Inflammatory macrophage treated with lipopolysaccharide for 4 hours (primary cell): Measurements from ENCODE around the gene B3GNT7.
A peak's percentile ranks its signal among the peaks of the same experiment; 100 is the strongest.
"Not testable (repeated sequence)": the region's sequence is repeated elsewhere in the genome, so short reads cannot be mapped to it uniquely, and the experiment has no call there.

Experiments used
- DNase-seq: peaks from one replicate; pipeline ENCODE4 v3.0.0-alpha.2; 2020

B3GNT7 gene

DNA sequence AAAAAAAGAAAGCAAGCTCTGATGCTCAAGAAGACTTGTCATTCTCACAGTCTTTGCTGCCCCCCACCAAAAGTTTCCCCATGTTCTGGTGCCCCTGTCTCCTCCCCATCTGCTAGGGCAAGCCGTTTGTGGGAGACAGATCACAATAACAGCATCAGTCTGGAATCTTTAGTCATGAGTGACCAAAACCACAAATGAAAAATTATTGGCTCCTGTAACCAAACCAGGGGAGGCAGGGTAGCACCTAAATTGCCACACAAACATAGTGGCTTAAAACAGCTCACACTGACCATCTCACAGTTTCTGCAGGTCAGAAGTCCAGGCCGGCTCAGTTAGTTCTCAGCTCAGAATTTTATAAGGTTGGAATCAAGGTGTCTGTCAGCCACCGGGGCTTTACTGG is 9.1 kb upstream of the B3GNT7 start:
- DNase-seq, result no peak

DNA sequence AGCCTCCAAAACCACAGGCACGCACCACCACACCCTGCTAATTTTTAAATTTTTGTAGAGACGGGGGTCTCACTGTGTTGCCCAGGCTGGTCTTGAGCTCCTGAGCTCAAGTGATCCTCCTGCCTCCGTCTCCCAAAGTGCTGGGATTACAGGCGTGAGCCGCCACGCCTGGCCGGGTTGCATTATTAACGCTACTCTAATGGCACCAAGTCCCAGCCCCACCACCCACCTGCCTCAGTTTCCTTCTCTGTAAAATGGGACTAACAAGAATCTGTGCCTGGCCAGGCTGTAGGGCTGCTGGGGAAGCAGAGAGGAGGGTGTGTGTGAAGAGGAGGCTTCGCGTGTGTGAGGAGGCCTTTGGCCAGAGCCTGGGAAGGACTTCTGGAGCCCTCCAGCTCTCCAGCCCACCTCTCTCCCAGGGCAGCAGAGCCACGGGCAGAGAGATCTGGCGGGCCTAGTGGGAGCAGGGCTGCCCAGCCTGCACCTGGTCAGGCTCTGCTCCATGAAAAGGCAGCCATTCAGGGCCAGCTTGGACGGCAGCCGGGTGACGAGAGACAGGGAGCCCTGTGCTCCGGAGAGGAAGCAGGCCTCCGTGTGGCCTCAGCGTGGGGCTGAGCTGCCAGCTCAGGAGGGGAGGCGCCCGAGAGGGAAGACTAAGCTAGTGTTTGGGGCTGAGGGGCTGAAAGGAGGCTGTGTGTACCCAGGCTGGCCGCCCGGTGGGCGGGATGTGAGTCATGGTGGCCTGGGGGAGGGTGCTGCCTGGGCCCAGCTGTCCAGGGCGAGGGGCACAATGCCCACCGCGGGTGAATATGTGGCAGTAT is 7.4 kb upstream of the B3GNT7 start:
- DNase-seq, result peak; percentile 49

DNA sequence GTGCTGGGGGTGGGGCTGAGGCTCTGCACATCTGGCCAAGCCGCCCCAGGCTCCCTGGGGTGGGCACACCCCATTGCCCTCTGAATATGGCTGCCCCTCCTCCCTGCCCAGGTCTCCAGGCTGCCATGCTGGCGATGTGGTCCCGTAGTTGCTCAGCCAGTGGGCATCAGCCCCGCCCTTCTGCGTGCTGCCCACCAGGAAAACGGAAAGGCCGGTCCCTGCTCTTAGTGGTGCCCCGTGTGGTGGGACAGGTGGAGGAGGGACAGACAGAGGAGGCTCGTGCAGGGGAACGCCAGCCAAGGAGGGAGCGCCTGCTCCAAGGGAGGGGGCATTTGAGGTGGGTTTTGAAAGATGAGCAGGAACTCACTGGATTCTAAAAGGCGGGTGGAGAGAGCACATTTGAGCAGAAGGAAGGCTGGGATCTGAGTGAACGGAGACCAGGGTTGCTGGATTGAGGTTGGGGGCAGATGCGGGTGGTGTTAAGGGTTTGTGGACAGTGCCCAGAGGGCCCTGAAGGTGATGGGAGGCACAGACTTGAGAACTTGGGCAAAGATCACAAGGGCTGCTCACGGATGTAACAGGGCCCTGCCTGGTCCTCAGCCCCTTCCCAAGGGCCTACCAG is 6.7 kb upstream of the B3GNT7 start:
- no peak for DNase-seq

DNA sequence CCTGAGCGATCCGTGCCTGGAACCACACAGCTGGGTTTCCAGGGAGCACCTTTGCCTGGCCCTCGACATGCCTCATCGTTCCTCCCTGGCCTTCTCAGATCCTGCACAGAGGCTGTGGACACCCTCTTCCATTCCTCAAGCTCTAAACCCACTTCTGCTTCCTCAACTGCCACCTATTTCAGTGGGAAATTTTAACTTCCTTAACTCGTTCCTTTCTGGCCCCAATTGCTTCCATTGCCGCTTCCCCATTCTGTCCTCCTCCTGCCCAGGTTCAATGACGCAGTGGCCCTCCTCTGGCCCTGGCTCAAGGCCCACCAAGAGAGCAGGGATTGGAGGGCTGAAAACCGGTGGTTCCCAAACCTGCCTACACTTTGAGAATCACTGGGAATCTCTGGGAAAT is 4.8 kb upstream of the B3GNT7 start:
- DNase-seq, result peak; percentile 65

DNA sequence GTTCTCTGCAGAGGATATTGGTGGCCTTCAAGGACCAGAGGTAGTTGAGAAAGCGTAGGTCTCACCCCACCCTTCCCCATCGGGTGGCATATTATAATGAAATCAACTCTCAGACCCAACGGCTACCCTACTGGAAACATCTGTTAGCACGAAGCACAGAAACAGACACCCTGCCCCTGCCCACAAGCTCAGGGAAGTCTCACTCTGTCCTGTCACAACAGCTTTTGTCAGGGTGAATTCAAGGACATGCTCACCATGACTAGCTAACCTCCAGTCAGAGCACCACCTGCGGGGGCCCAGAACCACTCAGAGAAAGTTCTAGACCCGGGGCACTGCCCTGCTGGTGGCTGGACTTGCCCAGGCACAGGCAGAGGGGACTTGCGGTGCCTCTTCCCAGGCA is 3.5 kb upstream of the B3GNT7 start:
- no peak for DNase-seq

DNA sequence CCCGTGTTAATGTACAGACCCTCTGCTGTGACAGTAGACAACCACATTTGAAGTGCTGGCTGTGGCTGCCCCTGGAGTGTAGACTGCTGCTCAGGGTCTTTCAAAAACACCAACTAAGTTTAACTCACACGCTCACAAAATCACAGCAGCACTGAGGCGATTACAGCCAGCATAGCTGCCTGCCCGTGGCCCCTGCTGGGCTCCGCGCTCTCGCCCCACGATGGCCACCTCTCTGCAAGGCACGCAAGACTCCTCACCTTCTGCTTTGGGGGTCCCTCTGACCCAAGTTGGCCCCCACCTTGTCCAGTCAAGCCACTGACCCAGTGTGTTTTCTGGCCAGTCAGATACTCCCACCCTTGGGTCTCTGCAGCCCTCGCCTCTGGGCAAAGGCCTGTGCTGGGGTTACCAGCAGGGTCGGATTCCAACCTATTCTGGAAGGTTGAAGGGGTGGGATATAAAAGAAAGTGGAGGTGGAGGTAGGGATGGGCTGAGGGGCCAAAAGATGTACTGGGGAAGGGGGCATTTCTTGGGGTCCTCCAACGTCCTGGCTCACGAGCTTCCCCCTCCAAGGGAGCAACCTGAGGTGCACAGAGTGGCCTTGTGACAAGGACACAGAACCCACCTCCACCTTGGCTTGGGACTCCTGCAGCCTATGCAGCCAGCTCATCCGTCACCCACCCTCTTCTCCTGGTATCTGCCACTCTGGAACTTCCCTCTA is 2.9 kb upstream of the B3GNT7 start:
- DNase-seq, result no peak

DNA sequence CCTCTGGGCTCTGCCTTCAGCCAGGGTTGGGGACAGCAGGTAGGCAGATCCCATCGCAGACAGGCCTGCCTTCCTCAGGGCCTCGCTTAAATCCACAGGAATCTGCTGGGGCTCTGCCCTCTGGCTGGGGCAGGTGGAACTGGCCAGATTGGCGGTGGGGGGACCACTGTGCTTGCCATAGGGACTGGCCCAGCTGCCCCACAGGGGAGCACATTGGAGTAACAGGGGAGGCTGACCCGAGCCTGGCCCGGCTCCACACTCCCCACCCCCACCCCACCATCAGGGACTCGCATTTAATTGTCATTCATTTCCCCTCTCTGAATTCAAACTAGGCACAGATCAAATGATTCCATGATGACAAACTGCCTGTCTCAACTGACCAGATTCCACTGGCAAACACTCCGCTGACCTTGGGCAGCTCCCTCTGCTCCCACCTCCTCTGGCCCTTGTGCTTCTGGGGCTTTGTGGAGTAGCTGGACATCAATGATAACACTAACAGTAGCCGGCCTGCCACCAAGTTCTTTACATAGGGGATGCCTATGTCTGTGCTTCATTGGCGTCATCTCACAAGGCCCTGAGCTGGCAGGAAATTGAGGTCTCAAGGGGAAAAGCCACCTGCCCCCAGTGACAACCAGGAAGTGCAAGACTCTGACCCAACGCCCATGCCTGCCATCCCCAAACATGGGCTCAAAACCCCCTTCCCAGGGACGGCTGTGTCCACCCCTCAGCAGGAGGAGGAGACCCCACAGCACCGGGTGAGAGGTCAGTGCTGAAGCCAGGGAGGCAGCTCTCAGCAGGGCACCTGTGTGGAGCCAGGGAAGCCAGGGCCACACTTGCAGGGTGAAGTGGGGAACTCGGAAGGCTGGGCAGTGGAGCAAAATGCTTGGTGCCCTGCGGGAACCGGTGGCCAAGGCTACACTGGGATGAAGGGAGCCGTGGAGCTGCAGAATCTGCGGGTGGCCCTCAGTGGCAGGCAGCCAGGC is 2.1 kb upstream of the B3GNT7 start:
- peak; percentile 26 for DNase-seq

DNA sequence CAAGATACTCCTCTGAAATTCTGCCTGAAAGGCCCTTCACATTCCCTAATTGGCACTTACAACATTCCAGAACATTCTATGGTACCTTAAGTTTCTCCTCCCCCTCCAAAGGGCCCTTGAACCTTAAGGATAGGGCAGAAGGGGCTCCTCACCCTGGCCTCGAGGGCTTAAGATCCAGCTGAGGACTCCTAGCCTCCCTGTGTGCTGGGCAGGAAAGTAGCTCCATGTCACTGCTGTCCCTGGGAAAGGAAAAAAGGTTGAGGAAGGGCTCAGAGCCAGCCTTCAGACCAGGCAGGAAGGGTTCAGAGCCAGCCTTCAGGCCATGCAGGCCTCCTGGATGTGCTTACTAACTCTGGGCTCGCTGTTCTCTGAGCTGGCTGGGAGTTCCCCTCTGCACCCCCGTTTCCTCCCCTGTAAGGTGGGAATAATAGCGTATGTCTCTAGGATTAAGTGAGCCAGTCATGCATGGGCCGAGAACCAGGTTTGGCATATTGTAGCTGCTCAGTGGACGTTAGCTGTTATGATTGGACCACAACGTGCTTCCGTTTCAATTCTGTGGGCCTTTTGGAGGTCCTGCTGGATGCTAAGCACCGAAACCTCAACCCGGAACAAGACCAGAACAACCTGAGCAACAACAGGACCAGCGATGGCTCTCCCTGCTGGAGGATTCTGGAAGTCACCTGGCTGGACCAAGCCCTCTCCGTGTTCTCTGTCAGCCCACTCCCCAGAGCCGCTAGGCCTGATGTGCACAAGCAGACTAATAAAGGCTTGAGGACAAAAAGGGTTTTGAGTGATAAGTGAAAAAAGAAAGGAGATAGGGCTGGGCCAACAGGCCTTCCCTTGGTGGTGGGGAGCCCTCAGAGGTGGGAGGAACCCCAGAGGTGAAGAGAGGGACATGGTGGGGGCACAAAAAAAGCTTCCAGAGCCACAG is 1.0 kb upstream of the B3GNT7 start:
- no peak for DNase-seq

DNA sequence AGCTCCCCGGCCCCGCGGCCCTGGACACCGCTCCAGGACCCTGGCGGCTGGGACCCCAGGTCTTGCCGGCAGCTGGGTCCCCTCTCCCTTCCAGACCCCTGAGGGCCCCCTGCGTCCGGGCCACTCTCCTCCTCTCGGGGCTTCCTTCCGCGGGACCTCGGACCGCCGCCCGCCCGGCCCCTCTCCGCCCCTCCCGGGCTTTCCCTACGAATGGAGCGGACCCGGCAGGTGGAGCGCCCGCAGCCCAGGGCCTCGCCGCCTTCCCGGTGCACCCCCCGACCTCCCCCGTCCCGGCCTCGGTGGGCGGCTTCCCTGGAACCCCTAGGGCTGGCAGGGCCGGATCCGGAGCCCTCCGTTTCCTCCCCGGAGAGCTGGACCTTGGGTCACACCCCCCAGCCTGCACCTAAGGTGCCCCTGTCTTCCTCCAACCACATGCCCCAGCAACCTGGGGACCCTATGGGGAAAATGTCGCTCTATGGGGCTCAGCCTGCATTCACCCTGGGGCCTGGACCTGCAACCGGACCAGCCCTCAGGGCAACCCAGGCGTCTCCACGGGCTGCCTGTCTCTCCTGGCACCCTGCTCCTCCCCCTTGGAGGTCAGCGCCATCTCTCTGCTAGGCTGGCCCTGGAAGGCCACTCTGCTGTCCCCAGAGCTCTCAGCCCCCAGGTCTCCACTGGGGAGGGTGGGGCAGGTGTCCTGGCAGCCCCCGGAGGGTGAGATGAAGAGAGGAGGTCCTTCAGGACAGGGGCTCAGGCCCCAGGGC is 730 bp downstream of the B3GNT7 start:
- no peak for DNase-seq

DNA sequence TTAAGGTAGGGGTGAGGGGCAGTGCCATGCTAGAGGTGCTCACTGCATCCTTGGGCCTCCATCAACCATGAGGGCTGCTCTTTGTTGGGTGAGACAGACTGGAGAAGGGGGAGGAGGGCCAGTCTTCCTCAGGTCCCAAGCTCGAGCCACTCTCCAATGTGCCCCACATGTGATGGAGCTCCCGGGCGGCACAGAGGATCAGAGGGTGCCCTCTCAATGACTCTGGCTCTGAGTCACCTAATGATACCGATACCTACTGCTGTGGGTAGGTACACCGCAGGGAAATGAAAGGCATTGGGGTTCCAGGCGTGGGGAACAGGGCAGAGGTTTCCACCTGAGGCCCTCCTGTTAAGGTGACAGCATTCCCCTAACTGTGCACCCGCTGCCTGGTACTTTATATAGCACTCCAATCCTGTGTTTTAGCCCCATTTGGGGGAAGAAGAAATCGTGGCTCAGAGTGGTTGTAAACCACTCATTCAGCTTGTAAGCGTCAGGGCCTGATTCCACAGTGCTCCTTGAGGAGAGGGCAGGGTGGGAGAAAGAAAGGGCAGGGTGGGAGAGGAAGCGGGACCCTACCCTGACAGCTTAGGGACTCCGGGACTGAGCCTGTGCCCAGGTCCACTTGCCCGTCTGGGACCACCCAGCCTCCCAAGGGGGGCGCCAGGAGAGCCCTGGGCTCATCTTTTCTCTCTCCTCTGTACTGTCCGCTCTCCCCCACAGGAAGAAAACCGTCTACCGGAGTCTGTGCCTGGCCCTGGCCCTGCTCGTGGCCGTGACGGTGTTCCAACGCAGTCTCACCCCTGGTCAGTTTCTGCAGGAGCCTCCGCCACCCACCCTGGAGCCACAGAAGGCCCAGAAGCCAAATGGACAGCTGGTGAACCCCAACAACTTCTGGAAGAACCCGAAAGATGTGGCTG is 1.8 kb downstream of the B3GNT7 start:
- no peak for DNase-seq

DNA sequence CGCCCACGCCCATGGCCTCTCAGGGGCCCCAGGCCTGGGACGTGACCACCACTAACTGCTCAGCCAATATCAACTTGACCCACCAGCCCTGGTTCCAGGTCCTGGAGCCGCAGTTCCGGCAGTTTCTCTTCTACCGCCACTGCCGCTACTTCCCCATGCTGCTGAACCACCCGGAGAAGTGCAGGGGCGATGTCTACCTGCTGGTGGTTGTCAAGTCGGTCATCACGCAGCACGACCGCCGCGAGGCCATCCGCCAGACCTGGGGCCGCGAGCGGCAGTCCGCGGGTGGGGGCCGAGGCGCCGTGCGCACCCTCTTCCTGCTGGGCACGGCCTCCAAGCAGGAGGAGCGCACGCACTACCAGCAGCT is 2.4 kb downstream of the B3GNT7 start:
- no peak for DNase-seq

DNA sequence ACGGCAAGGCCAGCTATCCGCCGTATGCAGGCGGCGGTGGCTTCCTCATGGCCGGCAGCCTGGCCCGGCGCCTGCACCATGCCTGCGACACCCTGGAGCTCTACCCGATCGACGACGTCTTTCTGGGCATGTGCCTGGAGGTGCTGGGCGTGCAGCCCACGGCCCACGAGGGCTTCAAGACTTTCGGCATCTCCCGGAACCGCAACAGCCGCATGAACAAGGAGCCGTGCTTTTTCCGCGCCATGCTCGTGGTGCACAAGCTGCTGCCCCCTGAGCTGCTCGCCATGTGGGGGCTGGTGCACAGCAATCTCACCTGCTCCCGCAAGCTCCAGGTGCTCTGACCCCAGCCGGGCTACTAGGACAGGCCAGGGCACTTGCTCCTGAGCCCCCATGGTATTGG is 3.1 kb downstream of the B3GNT7 start:
- no peak for DNase-seq

DNA sequence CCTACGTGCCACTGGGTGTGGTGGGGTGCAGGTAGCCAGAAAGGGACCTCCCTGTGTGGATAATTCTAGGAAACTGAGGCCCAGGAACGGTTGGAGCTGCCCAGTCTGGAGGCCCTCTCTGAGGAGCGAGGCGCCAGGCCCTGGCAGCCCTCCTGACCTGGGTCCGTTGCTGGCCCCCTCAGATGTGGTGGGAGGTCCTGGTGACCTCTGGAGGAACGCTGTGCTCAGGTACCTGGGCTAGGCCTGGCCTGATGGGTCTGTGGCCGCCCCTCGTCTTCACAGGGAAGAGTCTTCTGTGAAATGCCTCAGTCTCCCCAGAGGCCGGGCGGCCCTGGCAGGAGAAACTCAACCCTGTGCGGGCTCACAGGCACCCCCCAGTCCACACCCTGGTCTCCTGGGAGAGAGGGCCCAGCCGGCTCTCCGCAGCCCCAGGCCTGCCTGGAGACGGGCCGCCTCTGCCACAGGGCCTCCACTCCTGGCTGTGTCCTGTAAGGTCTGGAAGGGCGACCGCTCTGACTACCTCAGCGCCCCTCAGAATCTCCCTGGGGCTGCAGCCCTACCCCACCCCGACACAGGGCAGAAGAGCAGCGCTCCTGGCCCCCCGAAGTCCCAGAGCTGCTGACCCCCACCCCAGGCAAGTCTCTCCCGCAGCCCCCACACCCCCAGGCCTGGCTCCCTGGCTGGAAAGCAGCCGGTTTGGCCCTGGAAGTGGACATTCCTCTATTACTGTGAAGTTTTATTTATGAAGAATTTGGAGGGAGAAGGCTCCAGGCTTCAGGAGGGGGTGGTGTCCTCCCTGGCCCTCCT is 3.7 kb downstream of the B3GNT7 start:
- no peak for DNase-seq

DNA sequence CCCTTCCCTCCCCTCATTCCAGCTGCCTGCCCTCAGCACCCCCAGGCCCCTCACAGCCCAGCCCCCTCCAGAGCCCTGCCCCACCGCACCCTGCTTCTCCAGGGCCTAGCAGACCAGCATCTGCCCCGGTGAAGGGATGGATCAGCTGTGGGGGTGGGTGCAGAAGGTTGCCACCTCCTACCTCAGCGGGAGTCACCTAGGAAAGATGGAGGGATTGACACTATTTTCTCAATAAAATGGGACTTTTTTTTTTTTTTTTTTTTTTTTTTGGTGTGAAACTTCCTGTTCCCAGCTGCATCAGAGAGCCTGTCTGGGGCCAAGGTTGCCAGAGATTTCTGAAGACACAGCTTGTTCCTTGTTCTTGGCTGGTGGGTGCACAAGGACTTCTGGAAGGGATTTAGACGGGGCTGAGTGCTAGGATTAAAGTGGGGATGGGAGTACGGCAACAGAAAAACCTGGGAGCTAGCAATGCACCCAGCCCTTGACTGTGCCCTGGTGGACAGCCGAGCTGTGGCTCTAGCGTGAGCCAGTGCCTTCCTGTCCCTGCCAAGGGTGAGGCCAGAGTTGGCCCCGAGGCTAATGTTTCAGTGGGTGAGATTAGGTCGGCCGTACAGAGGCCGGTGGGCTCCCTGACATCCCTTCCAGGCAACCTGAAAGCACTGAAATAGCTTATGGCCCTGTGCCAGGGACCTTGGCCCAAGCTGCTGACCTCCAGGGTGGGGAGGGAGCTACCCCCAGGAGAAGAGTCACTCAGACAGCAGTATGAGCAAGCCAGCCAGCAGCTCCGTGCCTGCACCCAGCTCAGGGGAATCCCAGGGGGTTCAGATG is 4.6 kb downstream of the B3GNT7 start:
- DNase-seq, result peak; percentile 36

DNA sequence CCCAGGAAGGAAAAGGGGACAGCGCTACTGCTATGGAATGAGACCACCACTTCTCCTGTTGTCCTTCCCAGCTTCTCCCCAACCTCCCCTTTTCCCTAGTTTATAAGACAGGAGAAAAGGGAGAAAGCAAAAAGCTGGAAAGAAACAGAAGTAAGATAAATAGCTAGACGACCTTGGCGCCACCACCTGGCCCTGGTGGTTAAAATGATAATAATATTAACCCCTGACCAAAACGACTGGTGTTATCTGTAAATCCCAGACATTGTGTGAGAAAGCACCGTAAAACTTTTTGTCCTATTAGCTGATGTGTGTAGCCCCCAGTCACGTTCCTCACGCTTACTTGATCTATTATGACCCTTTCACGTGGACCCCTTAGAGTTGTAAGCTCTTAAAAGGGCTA is 5.2 kb downstream of the B3GNT7 start:
- DNase-seq, result not testable (repeated sequence)

DNA sequence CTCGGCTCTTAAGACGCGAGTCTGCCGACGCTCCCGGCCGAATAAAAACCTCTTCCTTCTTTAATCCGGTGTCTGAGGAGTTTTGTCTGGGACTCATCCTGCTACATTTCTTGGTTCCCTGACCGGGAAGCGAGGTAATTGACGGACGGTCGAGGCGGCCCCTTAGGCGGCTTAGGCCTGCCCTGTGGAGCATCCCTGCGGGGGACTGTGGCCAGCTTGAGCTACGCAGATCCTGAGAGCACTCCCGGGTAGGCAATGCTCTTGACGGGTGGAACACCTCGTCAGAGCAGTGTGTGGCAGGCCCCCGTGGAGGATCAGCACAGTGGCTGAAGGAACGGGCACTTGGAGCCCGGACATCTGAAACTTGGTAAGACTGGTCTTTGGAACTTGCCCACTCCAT is 5.6 kb downstream of the B3GNT7 start:
- DNase-seq, result not testable (repeated sequence)

DNA sequence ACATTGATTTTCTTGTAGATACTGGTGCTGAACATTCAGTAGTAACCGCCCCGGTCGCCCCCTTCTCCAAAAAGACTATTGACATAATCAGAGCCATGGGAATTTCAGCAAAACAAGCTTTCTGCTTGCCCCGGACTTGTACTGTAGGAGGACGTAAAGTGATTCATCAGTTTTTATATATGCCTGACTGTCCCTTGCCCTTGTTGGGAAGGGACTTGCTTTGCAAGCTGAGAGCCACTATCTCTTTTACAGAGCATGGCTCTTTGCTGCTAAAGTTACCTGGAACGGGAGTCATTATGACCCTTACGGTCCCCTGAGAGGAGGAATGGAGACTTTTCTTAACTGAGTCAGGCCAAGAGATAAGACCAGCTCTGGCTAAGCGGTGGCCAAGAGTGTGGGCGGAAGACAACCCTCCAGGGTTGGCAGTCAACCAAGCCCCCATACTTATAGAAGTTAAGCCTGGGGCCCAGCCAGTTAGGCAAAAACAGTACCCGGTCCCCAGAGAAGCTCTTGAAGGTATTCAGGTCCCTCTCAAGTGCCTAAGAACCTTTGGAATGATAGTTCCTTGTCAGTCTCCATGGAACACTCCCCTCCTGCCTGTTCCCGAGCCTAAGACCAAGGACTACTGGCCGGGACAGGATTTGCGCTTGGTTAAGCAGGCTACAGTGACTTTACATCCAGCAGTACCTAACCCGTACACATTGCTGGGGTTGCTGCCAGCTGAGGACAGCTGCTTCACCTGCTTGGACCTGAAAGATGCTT is 8.1 kb downstream of the B3GNT7 start:
- not testable (repeated sequence) for DNase-seq
